B cell (primary cell): Measurements from ENCODE around the gene SCAI. TPM values are rescaled to one million over a fixed set of nuclear protein-coding genes. Genes with fewer than 3 reads are reported as not detected.

Source experiments
- ATAC-seq: fragments of 200-7000 bp; cut with Tn5 transposase; one replicate; pipeline ENCODE4 v1.10.0; 2021; ENCODE audit warnings: low read depth, mild to moderate bottlenecking, moderate number of reproducible peaks, moderate library complexity
- CTCF ChIA-PET: fragments of 350-600 bp; sonication (Branson Sonifier 250); formaldehyde crosslinking; loops from one replicate; lab custom pipeline; 2021; ENCODE audit warnings: antibody characterized with exemption, inconsistent platforms; lab: Charles Lee
- POLR2A ChIA-PET: fragments of 350-600 bp; sonication (Branson Sonifier 250); formaldehyde crosslinking; loops from one replicate; lab custom pipeline; 2021; ENCODE audit warnings: antibody characterized with exemption; lab: Charles Lee
- DNase-seq: peaks from one replicate; pipeline ENCODE4 v3.0.0; 2013
- H2AFZ ChIP-seq: 2 replicates; pipeline ENCODE4 v1.6.1; 2012; ENCODE audit warnings: mild to moderate bottlenecking, low read depth, low read length; ENCODE audit not compliant: insufficient read depth, poor library complexity, severe bottlenecking
- H3K27ac ChIP-seq, 2 donors: 1 replicate in 1 of 2; 2 replicates in 1 of 2; pipeline ENCODE4 v1.5.1; 2012 to 2013; ENCODE audit warnings: low read length in 2 of 2, mild to moderate bottlenecking in 2 of 2, moderate library complexity in 1 of 2
- H3K27me3 ChIP-seq, 4 experiments: fragments of 200-600 bp in 1 of 4; sonication (generic) in 1 of 4; replicated peaks in 1 of 4; 1 replicate in 2 of 4; 2 replicates in 2 of 4; pipeline versions ENCODE4 v1.6.1 to v1.7.0; 2013 to 2016; ENCODE audit warnings: low read length in 3 of 4, mild to moderate bottlenecking in 2 of 4, mixed read lengths in 1 of 4, moderate library complexity in 1 of 4; ENCODE audit not compliant: insufficient read depth in 4 of 4, control insufficient read depth in 3 of 4; ENCODE audit errors: control extremely low read depth in 1 of 4
- H3K36me3 ChIP-seq, 2 experiments: replicated peaks in 1 of 2; 1 replicate in 1 of 2; 2 replicates in 1 of 2; pipeline versions ENCODE4 v1.6.1 to v1.7.1; 2013; ENCODE audit warnings: low read length in 1 of 2; ENCODE audit not compliant: insufficient read depth in 2 of 2, control insufficient read depth in 1 of 2; ENCODE audit errors: control extremely low read depth in 1 of 2, extremely low read depth in 1 of 2
- H3K4me1 ChIP-seq, 2 donors: fragments of 200-600 bp in 1 of 2; sonication (generic) in 1 of 2; 1 replicate in 1 of 2; 2 replicates in 1 of 2; pipeline versions ENCODE4 v1.5.1 to v1.6.1; 2013 to 2017; ENCODE audit warnings: low read length in 2 of 2; ENCODE audit not compliant: control insufficient read depth in 2 of 2, insufficient read depth in 2 of 2
- H3K4me2 ChIP-seq: replicated peaks from 2 replicates; pipeline ENCODE3; 2012; ENCODE audit warnings: mild to moderate bottlenecking, low read depth, low read length; ENCODE audit not compliant: poor library complexity, severe bottlenecking
- H3K4me3 ChIP-seq, 5 experiments: fragments of 200-600 bp in 1 of 5; sonication (generic) in 1 of 5; 1 replicate in 3 of 5; 2 replicates in 2 of 5; pipeline versions ENCODE4 v1.5.1 to v1.7.0; 2011 to 2016; ENCODE audit warnings: low read length in 4 of 5, mild to moderate bottlenecking in 4 of 5, low read depth in 2 of 5, control low read depth in 1 of 5, moderate library complexity in 1 of 5; ENCODE audit not compliant: insufficient read depth in 1 of 5; ENCODE audit errors: control extremely low read depth in 1 of 5, extremely low read depth in 1 of 5
- H3K79me2 ChIP-seq: fragments of 200-600 bp; sonication (generic); one replicate; pipeline ENCODE4 v1.6.0; 2016; ENCODE audit warnings: low read length; ENCODE audit not compliant: control insufficient read depth, insufficient read depth
- H3K9ac ChIP-seq: fragments of 200-600 bp; sonication (generic); 2 replicates; pipeline ENCODE4 v1.6.1; 2017; ENCODE audit warnings: mild to moderate bottlenecking, low read length, moderate library complexity
- H3K9me3 ChIP-seq, 3 donors: one replicate each; pipeline versions ENCODE4 v1.6.1 to v1.7.1; 2013; ENCODE audit warnings: low read length in 2 of 3; ENCODE audit not compliant: control insufficient read depth in 2 of 3, insufficient read depth in 1 of 3; ENCODE audit errors: control extremely low read depth in 1 of 3
- H4K20me1 ChIP-seq: 2 replicates; pipeline ENCODE4 v1.6.0; 2012; ENCODE audit warnings: mild to moderate bottlenecking, low read length; ENCODE audit not compliant: insufficient read depth, control insufficient read depth, poor library complexity, severe bottlenecking
- H3K27ac Mint-ChIP-seq: one replicate; pipeline ENCODE4 v1.8.0; 2021; ENCODE audit warnings: mixed read lengths
- H3K27me3 Mint-ChIP-seq: one replicate; pipeline ENCODE4 v1.8.0; 2021; ENCODE audit warnings: mixed read lengths
- H3K4me1 Mint-ChIP-seq: one replicate; pipeline ENCODE4 v1.8.0; 2021; ENCODE audit warnings: mixed read lengths
- H3K4me3 Mint-ChIP-seq: one replicate; pipeline ENCODE4 v1.8.0; 2021; ENCODE audit warnings: mixed read lengths
- H3K9me3 Mint-ChIP-seq: one replicate; pipeline ENCODE4 v1.8.0; 2022; ENCODE audit warnings: mixed read lengths; ENCODE audit not compliant: insufficient read depth
- CTCF ChIP-seq: fragments of 200-600 bp; IDR thresholded peaks from one replicate; pipeline ENCODE4 v1.8.0; 2022; ENCODE audit warnings: antibody characterized with exemption, mild to moderate bottlenecking
- EZH2 ChIP-seq: IDR thresholded peaks from 2 replicates; pipeline ENCODE4 v1.6.1; 2012; ENCODE audit warnings: borderline replicate concordance, low read depth, mild to moderate bottlenecking, moderate library complexity, low read length; ENCODE audit not compliant: insufficient read depth, poor library complexity, severe bottlenecking
- WGBS: methylation state at CpG from one replicate; pipeline ENCODE4 v1.1.5; 2013; ENCODE audit warnings: missing lambda C conversion rate; ENCODE audit not compliant: insufficient coverage; 5-methylcytosine and 5-hydroxymethylcytosine counted together
- intact Hi-C: fragments of 100-400 bp; cut with micrococcal nuclease; formaldehyde crosslinking; loops from one replicate; pipeline ENCODE4 v1.10.0; 2022
- polyA plus RNA-seq: library from polyadenylated mRNA; depleted of rRNA; stranded (reverse); fragments of >200 nt; gene quantifications from 2 replicates; pipeline ENCODE4 v1.2.3, GENCODE V29; 2012
- total RNA-seq, 2 donors: library from RNA; stranded (reverse); fragments of 120-200 nt in 1 of 2; gene quantifications; 1 replicate in 1 of 2; 2 replicates in 1 of 2; pipeline versions ENCODE4 v1.2.3 to v1.2.4, GENCODE V29; 2013 to 2022

The SCAI gene
- total and polyA plus RNA-seq, 2 donors (not counting 1 experiment from before 2014, with no cell fraction given), result 3.8 to 19.8 TPM

GRCh38 chr9:124940894-124941678 lies 202.2 kb downstream of the SCAI start, which contains the start of gene GOLGA1:
GOLGA1 (minus strand) TSS chr9:124941083; CDS start chr9:124938711, 2,372 bp downstream.
- Histone ChIP-seq H2AFZ (peak within 1 kb of the TSS; percentile 96), H3K4me2 (peak within 1 kb of the TSS; percentile 78), H3K79me2 (peaks cover 27% of the 10 kb centered on the region), H3K9me3 (no peaks in the 10 kb centered on the region), H3K4me1 (peaks cover 14 to 17% of the 10 kb centered on the region in 2 donors), H4K20me1 (no peaks in the 10 kb centered on the region), H3K9ac (peak within 1 kb of the TSS; percentile 97), H3K27ac (peak within 1 kb of the TSS; percentile 98), H3K36me3 (peaks cover 2 to 6% of the 10 kb centered on the region in 2 experiments), H3K4me3 (peak within 1 kb of the TSS; percentile 73 to 95 (median 91)), H3K27me3 (no peaks in the 10 kb centered on the region)
- H3K4me1 Mint-ChIP-seq, result peaks cover 24% of the 10 kb centered on the region
- no peaks in the 10 kb centered on the region for H3K9me3 Mint-ChIP-seq
- peak within 1 kb of the TSS; percentile 85 for H3K4me3 Mint-ChIP-seq
- intact Hi-C loops, result loop anchor here (1.0 to 10.0 kb wide), 8 partner anchors 72 to 806 kb away; partner anchors contain the start of genes GAPVD1, NR6A1, PBX3 and PPP6C
- no peaks in the 10 kb centered on the region for H3K27me3 Mint-ChIP-seq
- ATAC-seq (peak; percentile 88), DNase-seq (peak; percentile 98)
- ChIA-PET CTCF (interaction anchor here (0.9 to 1.0 kb wide), 2 partner anchors 10 to 167 kb away, joined by 3 read pairs; no protein-coding TSS in a partner anchor), POLR2A (no interaction called here)
- TF ChIP-seq CTCF (no peak), EZH2 (no peak)
- WGBS, result under 1% methylated on average over 69 of the region's 70 CpGs
- H3K27ac Mint-ChIP-seq, result peak within 1 kb of the TSS; percentile 90

- intact Hi-C loops, result loop anchor here (2.0 to 10.0 kb wide), 6 partner anchors 114 to 807 kb away; partner anchors contain the start of genes GAPVD1, PBX3, PPP6C and SCAI
- Histone ChIP-seq H3K4me3 (peak overlapping the region; percentile 27 to 95 (median 83)), H3K79me2 (peaks cover 27% of the 10 kb centered on the region), H3K27ac (peak overlapping the region; percentile 98), H4K20me1 (no peaks in the 10 kb centered on the region), H3K9me3 (no peaks in the 10 kb centered on the region), H3K4me2 (peak overlapping the region; percentile 78), H3K27me3 (no peaks in the 10 kb centered on the region), H2AFZ (peak overlapping the region; percentile 96), H3K36me3 (peaks cover 2 to 11% of the 10 kb centered on the region in 2 experiments), H3K9ac (peak overlapping the region; percentile 97), H3K4me1 (peaks cover 20% of the 10 kb centered on the region in 2 donors)
- DNase-seq (no peak), ATAC-seq (no peak)
- Mint-ChIP-seq H3K9me3 (no peaks in the 10 kb centered on the region), H3K27me3 (no peaks in the 10 kb centered on the region), H3K4me3 (peak overlapping the region; percentile 85), H3K4me1 (peaks cover 29% of the 10 kb centered on the region), H3K27ac (peak overlapping the region; percentile 90)
- WGBS, result 0% methylated on average over 17 of the region's 17 CpGs
- ChIA-PET POLR2A (no interaction called here), CTCF (interaction anchor here (0.8 kb wide), 1 partner anchor 100 kb away, joined by 3 read pairs; no protein-coding TSS in a partner anchor)
- no peak for TF ChIP-seq EZH2
- TF ChIP-seq CTCF, result no peak
Measured at GRCh38 chr9:124940521-124940893, 202.8 kb downstream of the SCAI start.
